Measurements from ENCODE around the gene NMRK1.
A peak's percentile ranks its signal among the peaks of the same experiment; 100 is the strongest.

The NMRK1 gene

DNA sequence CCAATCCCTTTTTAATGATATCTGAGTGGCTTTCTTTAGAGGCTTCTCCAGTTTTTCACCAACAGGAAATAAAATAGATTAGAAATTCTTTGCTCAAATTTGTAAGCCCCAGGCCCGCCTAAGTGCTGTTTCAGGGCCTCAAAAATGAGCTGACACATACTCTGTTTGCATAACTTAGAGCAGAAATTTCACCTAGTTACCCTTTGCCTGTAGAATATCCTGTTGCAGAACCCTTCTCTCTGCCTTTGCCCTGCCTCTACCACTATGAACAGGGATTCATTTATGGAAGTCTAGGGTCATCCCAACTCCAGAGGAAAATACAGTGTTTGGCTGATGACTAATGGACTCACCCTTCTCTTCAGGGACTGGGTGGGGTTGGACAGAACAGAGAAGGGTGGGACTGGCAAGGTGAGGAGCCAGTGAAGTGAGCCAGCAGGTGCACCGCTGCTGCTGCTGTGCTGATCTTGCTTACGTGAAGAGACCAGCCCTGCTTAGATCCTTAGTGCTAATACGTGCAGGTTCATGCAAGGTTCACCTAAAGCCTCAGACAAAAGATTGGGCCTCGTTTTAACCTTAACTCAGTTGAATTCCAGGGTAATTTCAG, 23.2 kb upstream of the NMRK1 start:
- ATAC-seq (ENCODE audit: low read depth) (no peak), DNase-seq (ENCODE audit: low spot score in 2 of 2) (no peak)
- H3K27ac Mint-ChIP-seq = peak overlapping the region; percentile 50
- no peak overlapping the region for H3K4me3 Mint-ChIP-seq
- H3K27me3 Mint-ChIP-seq = no peaks in the 10 kb centered on the region
- H3K4me1 Mint-ChIP-seq = peaks cover 34% of the 10 kb centered on the region
- no peaks in the 10 kb centered on the region for H3K9me3 Mint-ChIP-seq
- H3K36me3 Mint-ChIP-seq = peaks cover 12% of the 10 kb centered on the region

DNA sequence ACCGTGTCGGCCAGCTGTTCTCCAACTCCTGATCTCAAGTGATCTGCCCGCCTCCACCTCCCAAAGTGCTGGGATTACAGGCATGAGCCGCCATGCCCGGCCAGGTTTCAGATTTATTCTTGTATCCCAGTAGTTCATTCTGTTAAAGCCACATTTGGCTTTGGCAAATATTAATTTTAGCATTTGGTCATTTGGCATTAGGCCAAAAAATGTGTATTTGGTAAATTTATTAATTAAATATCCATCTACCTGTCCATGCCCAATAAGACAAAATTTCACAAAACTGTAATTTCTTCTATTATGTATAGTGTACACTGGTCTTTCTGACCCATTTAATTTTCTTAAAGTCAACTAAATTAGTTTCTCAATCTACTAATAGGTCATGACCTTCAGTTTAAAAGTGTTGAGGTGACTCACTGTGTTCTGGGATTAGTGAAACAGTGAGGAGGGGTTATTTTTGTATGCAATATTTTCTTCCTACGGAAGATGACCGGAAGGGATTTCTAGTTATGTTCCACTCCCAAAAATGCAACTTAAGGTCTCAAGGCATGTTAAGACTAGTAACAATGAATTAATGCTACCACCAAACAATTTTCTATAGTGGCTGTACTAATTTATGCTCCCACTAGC, 21.4 kb upstream of the NMRK1 start:
- Mint-ChIP-seq H3K4me3 (no peak overlapping the region), H3K36me3 (peaks cover 10% of the 10 kb centered on the region), H3K27me3 (no peaks in the 10 kb centered on the region), H3K9me3 (no peaks in the 10 kb centered on the region), H3K4me1 (peaks cover 40% of the 10 kb centered on the region), H3K27ac (peak overlapping the region; percentile 71)
- DNase-seq (ENCODE audit: low spot score in 2 of 2) (no peak), ATAC-seq (ENCODE audit: low read depth) (no peak)

DNA sequence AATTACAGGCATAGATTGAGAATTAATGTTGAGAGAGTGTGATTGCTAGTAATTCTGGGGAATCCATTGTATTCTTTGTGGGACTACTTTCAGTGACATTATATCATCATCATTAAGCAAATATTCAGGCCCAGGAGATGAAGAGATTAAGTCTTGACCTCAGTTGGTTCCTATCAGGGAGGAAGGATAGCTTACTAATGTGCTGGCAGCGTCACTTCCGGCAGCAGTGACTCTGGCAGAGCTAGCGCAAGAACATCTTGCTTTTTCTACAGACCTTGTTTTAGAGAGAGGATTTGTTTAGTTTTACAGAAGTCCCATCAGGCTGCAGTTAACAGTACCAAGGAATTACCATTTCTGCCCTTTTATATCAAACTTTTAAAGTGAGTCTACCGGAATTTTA, 20.6 kb upstream of the NMRK1 start:
- Mint-ChIP-seq H3K27me3 (no peaks in the 10 kb centered on the region), H3K27ac (no peak overlapping the region), H3K36me3 (peaks cover 8% of the 10 kb centered on the region), H3K4me3 (no peak overlapping the region), H3K9me3 (no peaks in the 10 kb centered on the region), H3K4me1 (peaks cover 34% of the 10 kb centered on the region)
- no peak for DNase-seq (ENCODE audit: low spot score in 2 of 2)
- ATAC-seq (ENCODE audit: low read depth) = no peak

DNA sequence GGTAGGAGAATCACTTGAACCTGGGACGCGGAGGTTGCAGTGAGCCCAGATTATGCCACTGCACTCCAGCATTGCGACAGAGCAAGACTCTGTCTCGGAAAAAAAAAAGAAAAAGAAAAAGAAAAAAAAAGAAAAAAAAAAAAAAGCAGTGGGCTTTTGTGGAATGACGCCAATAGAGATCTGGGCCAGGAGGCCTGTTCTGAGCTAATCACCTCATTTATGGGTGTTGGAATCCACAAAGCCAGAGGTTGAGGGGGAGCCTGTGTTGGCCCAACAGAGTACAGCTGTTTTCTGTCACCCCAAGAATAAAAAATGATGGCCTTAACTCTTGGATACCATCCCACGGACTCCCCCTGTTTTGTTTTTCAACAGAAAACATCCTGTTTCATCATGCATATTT, 18.9 kb upstream of the NMRK1 start:
- DNase-seq (ENCODE audit: low spot score in 2 of 2) (no peak), ATAC-seq (ENCODE audit: low read depth) (no peak)
- H3K27ac Mint-ChIP-seq = no peak overlapping the region
- H3K4me1 Mint-ChIP-seq = peaks cover 32% of the 10 kb centered on the region
- H3K4me3 Mint-ChIP-seq = no peak overlapping the region
- H3K36me3 Mint-ChIP-seq = peaks cover 12% of the 10 kb centered on the region
- H3K9me3 Mint-ChIP-seq = no peaks in the 10 kb centered on the region
- no peaks in the 10 kb centered on the region for H3K27me3 Mint-ChIP-seq

DNA sequence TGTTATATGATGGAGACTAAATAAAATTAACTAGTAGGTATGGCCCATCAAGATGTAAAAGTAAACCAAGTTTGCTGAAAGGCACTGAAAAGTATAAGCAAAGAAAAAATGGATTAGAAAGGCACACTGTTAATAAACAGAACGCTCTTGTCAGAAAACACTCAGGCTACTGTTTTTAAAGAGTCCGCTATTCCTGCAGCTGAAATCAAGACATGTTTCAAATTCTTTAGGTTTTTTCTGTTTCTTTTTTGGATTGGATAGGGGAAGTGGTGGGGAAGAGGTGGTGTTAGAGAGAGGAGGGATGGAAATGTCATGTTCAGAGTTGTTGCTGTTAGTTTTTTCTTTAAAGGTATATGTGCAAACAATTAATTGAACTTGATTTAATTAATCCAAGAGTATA, 17.9 kb upstream of the NMRK1 start:
- Mint-ChIP-seq H3K27ac (no peak overlapping the region), H3K4me3 (no peak overlapping the region), H3K27me3 (no peaks in the 10 kb centered on the region), H3K36me3 (peaks cover 18% of the 10 kb centered on the region), H3K9me3 (no peaks in the 10 kb centered on the region), H3K4me1 (peaks cover 35% of the 10 kb centered on the region)
- DNase-seq (ENCODE audit: low spot score in 2 of 2) = no peak
- no peak for ATAC-seq (ENCODE audit: low read depth)

DNA sequence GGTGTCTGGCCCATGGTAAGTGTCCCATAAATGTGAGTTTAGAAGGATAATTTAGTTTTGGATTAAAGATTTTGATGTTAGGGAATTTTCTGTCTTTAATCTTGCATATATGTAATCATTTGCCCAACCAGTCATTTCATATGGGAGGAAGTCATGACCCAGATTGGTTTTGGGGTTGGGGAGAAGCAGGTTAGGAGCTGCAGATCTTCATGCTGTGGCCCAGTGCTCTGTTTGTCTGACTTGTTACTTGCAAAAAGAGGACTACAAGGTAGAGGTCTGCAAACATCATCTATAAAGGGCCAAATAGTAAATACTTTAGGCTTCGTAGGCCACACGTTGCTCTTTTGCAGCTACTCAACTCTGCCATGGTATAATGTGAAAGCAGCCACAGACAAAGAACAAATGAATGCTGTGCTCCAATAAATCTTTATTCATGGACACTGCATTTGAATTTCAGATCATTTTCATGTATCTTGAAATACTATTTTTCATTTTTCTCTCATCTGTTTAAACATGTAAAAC, 17.1 kb upstream of the NMRK1 start:
- Mint-ChIP-seq H3K4me3 (no peak overlapping the region), H3K36me3 (peaks cover 16% of the 10 kb centered on the region), H3K27ac (peak overlapping the region; percentile 38), H3K27me3 (no peaks in the 10 kb centered on the region), H3K4me1 (peaks cover 31% of the 10 kb centered on the region), H3K9me3 (no peaks in the 10 kb centered on the region)
- ATAC-seq (ENCODE audit: low read depth) = no peak
- DNase-seq (ENCODE audit: low spot score in 2 of 2) = no peak

DNA sequence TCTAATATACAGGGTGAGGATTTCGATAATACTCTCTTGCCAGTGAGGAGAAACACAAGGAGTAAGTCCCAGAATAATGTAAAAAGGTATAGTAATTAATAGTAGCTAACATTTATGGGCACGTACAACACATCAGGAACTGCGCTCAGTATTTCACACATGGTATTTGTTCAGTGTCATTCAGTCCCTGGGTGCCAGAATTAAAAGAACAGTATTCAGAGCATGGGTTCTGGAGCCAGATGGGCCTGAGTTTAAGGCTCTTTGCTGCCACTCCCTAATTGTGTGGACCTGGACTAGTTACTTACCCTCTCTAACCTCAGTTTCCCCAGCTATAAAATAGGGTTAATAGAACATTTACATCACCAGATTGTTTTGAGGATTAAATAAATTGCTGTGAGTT, 16.7 kb upstream of the NMRK1 start:
- peak overlapping the region; percentile 38 for H3K27ac Mint-ChIP-seq
- H3K9me3 Mint-ChIP-seq = no peaks in the 10 kb centered on the region
- H3K4me3 Mint-ChIP-seq = no peak overlapping the region
- peaks cover 29% of the 10 kb centered on the region for H3K4me1 Mint-ChIP-seq
- DNase-seq (ENCODE audit: low spot score in 2 of 2) = no peak
- peaks cover 16% of the 10 kb centered on the region for H3K36me3 Mint-ChIP-seq
- no peak for ATAC-seq (ENCODE audit: low read depth)
- H3K27me3 Mint-ChIP-seq = no peaks in the 10 kb centered on the region

DNA sequence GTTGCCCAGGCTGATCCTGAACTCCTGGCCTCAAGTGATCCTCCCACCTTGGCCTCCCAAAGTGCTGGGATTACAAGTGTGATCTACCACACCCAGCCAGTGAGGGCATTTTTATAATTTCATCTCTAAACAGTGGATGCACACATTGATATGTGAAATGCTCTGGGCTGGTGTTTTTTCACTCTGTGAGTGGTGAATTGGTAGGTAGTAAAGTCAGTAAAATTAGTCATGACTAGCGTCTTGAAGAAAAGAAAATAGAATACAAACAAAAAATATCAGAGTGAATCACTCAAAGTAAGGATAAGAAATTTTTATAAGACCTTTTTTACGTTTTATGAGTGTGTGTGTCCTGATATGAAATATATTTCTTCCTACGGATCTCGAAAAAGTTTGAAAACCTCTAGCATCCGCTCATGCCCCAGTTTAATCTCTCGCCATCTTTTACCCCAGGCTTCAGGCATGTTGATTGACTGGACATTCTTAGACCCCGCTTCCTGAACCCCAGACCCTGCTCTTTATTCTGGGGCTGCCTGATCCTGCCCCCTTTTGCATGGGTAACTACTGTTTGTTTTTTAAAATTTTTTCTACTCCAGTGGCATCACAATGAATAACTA, 14.3 kb upstream of the NMRK1 start:
- H3K36me3 Mint-ChIP-seq = peaks cover 18% of the 10 kb centered on the region
- no peak overlapping the region for H3K4me3 Mint-ChIP-seq
- DNase-seq (ENCODE audit: low spot score in 2 of 2) (no peak), ATAC-seq (ENCODE audit: low read depth) (no peak)
- H3K27ac Mint-ChIP-seq = peak overlapping the region; percentile 5
- H3K4me1 Mint-ChIP-seq = peaks cover 33% of the 10 kb centered on the region
- no peaks in the 10 kb centered on the region for H3K9me3 Mint-ChIP-seq
- H3K27me3 Mint-ChIP-seq = no peaks in the 10 kb centered on the region

DNA sequence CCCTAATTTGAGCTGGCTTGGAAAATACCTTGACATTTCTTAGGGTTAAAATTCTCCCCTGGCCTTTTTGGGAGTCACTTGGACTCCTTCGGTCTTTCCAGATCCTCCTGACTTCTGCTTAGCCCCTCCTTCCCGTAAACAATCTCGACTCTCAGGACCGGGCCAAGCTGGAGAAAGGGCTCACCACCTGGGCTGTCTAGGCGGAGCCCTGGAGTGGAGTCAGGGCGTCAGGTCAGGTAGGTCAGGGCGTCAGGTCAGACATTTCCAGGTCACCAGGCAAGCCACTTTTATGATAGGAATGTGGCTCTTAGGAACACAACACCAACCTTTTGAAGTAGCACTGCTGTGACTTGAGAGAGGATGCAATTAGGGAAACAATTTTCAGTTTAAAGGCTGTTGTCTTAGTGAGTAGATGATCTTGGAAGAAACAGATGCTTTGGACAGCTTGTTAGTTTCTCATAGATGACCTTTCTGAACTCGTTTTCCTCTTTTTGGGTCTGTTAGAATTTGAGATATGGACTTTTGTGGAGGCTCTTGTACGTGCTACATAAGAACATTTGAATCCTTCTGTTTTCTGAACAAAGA, 13.1 kb upstream of the NMRK1 start:
- Mint-ChIP-seq H3K27ac (peak overlapping the region; percentile 15), H3K9me3 (no peaks in the 10 kb centered on the region), H3K36me3 (peaks cover 21% of the 10 kb centered on the region), H3K4me3 (no peak overlapping the region), H3K4me1 (peaks cover 36% of the 10 kb centered on the region), H3K27me3 (no peaks in the 10 kb centered on the region)
- no peak for ATAC-seq (ENCODE audit: low read depth)
- DNase-seq (ENCODE audit: low spot score in 2 of 2) = no peak

DNA sequence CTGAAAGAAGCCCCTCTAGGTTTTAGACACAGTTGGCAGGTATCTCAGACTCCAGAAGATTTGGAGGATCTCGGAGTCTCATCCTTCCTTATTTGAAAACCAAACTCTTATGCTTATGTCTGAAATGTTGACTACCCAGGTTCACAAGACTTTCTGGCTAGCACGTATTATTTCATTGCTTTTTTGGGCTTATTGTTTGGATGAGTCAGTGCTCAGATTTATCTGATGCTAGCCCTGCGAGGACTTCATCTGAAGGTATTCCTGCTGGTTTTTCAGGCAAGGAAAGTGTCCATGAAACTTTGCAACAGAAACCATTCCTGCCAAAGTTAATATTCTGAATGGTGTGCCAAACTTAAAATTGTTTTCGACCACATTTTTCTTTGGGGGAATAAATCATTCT, 8.8 kb upstream of the NMRK1 start:
- Mint-ChIP-seq H3K27ac (no peak overlapping the region), H3K4me3 (no peak overlapping the region), H3K4me1 (peaks cover 42% of the 10 kb centered on the region), H3K9me3 (no peaks in the 10 kb centered on the region), H3K27me3 (no peaks in the 10 kb centered on the region), H3K36me3 (peaks cover 16% of the 10 kb centered on the region)
- ATAC-seq (ENCODE audit: low read depth) (no peak), DNase-seq (ENCODE audit: low spot score in 2 of 2) (no peak)

DNA sequence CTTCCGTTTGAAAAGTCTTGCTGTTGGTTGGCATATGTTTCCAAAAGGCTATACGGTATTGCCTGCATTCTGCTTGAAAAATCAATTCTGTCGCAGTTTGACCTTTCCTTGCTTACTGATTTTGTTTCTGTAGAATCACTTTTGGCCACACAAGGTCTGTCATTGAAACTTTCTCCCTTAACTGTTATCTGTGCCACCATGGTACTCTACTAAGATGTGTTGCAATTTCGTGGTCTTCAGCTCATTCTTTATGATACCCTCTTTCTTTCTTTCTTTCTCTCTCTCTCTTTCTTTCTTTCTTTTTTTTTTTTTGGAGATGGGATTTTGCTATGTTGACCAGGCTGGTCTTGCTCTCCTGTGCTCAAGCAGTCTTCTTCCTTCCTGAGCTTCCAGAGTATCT, 4.8 kb upstream of the NMRK1 start:
- ATAC-seq (ENCODE audit: low read depth) (no peak), DNase-seq (ENCODE audit: low spot score in 2 of 2) (no peak)
- Mint-ChIP-seq H3K9me3 (no peaks in the 10 kb centered on the region), H3K27me3 (no peaks in the 10 kb centered on the region), H3K36me3 (peaks cover 10% of the 10 kb centered on the region), H3K4me3 (peak overlapping the region; percentile 46), H3K4me1 (peaks cover 49% of the 10 kb centered on the region), H3K27ac (peak overlapping the region; percentile 29)

DNA sequence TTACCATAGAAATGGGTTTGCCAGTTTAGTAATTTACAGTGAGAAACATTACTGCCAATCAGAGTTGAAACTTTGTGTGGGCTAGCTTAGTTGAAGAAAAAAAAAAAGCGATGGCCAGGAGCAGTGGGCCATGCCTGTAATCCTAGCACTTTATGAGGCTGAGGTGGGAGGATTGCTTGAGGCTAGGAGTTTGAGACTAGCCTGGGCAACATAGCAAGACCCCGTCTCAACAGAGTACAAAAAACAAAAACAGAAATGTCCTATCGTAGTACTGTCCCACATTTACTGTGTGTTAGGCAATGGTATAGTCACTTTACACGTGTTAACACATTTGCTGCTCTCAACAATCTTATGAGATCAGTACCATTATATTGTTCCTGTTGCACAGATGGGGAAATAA, 2.6 kb upstream of the NMRK1 start:
- H3K4me1 Mint-ChIP-seq = peaks cover 49% of the 10 kb centered on the region
- peak overlapping the region; percentile 53 for H3K27ac Mint-ChIP-seq
- H3K4me3 Mint-ChIP-seq = peak overlapping the region; percentile 21
- H3K9me3 Mint-ChIP-seq = no peaks in the 10 kb centered on the region
- peaks cover 5% of the 10 kb centered on the region for H3K36me3 Mint-ChIP-seq
- ATAC-seq (ENCODE audit: low read depth) (no peak), DNase-seq (ENCODE audit: low spot score in 2 of 2) (no peak)
- H3K27me3 Mint-ChIP-seq = no peaks in the 10 kb centered on the region

DNA sequence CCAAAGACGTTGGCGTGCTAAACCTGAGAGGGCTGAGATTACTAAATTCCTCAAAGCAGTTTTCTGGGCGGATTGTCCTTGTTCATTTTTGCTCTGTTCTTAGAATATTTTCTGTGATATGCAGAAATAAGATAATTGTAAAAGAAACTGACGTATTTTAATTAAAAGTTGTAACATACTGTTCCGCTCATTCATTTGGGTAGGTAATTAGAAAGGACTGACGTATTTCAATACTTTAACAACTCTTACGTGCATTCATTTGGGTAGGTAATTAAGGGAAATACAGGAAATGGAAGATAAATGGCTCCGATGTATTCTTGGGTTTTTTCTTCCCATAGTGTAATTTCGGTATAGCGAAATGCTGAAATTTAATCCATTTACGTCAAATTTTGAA, 1.4 kb upstream of the NMRK1 start:
- peak overlapping the region; percentile 93 for H3K4me3 Mint-ChIP-seq
- no peaks in the 10 kb centered on the region for H3K27me3 Mint-ChIP-seq
- H3K36me3 Mint-ChIP-seq = peaks cover 3% of the 10 kb centered on the region
- DNase-seq (ENCODE audit: low spot score in 2 of 2) = no peak
- no peak for ATAC-seq (ENCODE audit: low read depth)
- H3K9me3 Mint-ChIP-seq = no peaks in the 10 kb centered on the region
- peaks cover 46% of the 10 kb centered on the region for H3K4me1 Mint-ChIP-seq
- peak overlapping the region; percentile 77 for H3K27ac Mint-ChIP-seq

DNA sequence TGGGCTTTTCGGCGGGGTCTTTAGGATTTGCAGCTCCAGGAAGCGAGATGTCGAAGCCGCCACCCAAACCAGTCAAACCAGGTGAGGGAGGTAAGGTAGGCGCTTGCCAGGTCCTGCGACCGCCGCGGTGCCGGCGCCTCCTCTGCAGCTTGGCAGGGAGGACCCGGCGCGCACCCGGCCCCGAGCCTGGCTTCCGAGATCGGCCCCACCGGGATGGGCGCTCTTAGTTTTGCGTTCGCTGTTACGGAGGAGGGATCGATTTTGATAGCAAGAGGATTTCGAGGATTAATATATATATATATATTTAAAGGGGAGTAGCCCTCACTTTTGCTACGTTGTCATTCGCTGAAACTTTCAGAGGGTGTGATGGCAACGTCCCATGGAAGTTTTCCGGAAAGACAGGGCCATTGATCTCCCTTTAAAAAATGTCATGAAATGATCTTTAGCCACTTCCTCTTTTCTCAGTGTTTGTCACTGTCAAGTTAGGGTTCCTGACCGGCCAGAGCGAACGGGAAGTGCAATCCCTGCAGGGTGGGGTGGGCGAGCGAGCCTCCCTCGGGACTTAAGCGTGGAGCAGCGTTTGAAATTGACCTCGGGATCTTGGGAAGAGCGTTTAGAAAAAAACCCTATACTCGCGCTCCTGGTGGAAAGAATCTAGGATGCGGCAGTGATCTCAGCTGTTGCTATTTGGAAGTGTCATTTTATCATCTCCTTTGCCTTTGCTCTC, 854 bp upstream of the NMRK1 start:
- peaks cover 3% of the 10 kb centered on the region for H3K36me3 Mint-ChIP-seq
- no peaks in the 10 kb centered on the region for H3K9me3 Mint-ChIP-seq
- H3K27ac Mint-ChIP-seq = peak overlapping the region; percentile 83
- peak overlapping the region; percentile 93 for H3K4me3 Mint-ChIP-seq
- DNase-seq (ENCODE audit: low spot score in 2 of 2) (peak; percentile 42 to 45), ATAC-seq (ENCODE audit: low read depth) (peak; percentile 33)
- no peaks in the 10 kb centered on the region for H3K27me3 Mint-ChIP-seq
- peaks cover 41% of the 10 kb centered on the region for H3K4me1 Mint-ChIP-seq

All from memory B cell (primary cell).